RWPE2 (cell line): Measurements from ENCODE around the gene CNTN4.

Source experiments
- ATAC-seq: fragments of 200-7000 bp; cut with Tn5 transposase; 3 replicates; pipeline ENCODE4 v1.9.1; 2021; ENCODE audit warnings: low read depth
- DNase-seq: peaks from one replicate; pipeline ENCODE4 v3.0.0-alpha.2; 2020; ENCODE audit warnings: low spot score
- H3K27ac ChIP-seq: fragments of 450-650 bp; 2 replicates; pipeline ENCODE4 v1.5.1; 2017; ENCODE audit warnings: mild to moderate bottlenecking; ENCODE audit not compliant: poor library complexity, severe bottlenecking
- H3K27me3 ChIP-seq: fragments of 250-450 bp; sonication (Bioruptor Pico); 2 replicates; pipeline ENCODE4 v1.5.1; 2021; ENCODE audit warnings: mild to moderate bottlenecking, moderate library complexity; ENCODE audit not compliant: insufficient read depth, poor library complexity, severe bottlenecking
- H3K36me3 ChIP-seq: fragments of 250-450 bp; sonication (Bioruptor Pico); 2 replicates; pipeline ENCODE4 v1.5.1; 2020; ENCODE audit warnings: low read depth, mild to moderate bottlenecking, moderate library complexity
- H3K4me1 ChIP-seq: fragments of 250-450 bp; sonication (Bioruptor Pico); 2 replicates; pipeline ENCODE4 v1.5.1; 2021; ENCODE audit warnings: mild to moderate bottlenecking, moderate library complexity; ENCODE audit not compliant: insufficient read depth, poor library complexity, severe bottlenecking
- H3K4me3 ChIP-seq: fragments of 250-450 bp; sonication (Bioruptor Pico); 2 replicates; pipeline ENCODE4 v1.5.1; 2021; ENCODE audit warnings: mild to moderate bottlenecking, moderate library complexity; ENCODE audit not compliant: severe bottlenecking
- H3K9me3 ChIP-seq: fragments of 250-450 bp; sonication (Bioruptor Pico); 2 replicates; pipeline ENCODE4 v1.5.1; 2021; ENCODE audit warnings: mild to moderate bottlenecking, moderate library complexity; ENCODE audit not compliant: severe bottlenecking
- TF ChIP-seq, protein P1 (sequence below): fragments of 450-650 bp; IDR thresholded peaks from one replicate; pipeline ENCODE4 v1.5.1; 2017; ENCODE audit warnings: mild to moderate bottlenecking, moderate library complexity; ENCODE audit not compliant: poor library complexity, severe bottlenecking

CNTN4 gene

DNA sequence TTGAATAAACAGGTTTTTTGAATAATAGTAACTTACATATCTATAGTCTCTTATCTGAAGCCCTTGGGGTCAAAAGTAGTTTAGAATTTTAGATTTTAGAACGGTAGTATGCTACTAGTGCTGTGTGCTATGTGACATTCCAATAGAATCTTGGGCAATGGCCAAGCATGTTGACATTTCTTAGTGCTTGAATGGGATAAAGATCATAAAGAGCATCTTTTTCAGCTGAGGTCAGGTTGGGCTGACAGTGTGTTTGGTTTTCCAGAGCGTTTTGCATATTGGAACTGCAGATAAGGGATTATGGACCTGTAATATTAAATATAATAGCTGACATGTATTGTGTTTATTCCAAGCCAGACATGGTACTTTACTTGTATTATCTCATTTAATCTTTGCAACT is 32.1 kb downstream of the CNTN4 start:
- Histone ChIP-seq H3K27me3 (no peaks in the 10 kb centered on the region), H3K36me3 (no peaks in the 10 kb centered on the region), H3K4me1 (no peaks in the 10 kb centered on the region), H3K4me3 (no peak overlapping the region), H3K27ac (no peak overlapping the region), H3K9me3 (no peaks in the 10 kb centered on the region)
- ATAC-seq (no peak), DNase-seq (no peak)
- TF ChIP-seq, protein P1, sequence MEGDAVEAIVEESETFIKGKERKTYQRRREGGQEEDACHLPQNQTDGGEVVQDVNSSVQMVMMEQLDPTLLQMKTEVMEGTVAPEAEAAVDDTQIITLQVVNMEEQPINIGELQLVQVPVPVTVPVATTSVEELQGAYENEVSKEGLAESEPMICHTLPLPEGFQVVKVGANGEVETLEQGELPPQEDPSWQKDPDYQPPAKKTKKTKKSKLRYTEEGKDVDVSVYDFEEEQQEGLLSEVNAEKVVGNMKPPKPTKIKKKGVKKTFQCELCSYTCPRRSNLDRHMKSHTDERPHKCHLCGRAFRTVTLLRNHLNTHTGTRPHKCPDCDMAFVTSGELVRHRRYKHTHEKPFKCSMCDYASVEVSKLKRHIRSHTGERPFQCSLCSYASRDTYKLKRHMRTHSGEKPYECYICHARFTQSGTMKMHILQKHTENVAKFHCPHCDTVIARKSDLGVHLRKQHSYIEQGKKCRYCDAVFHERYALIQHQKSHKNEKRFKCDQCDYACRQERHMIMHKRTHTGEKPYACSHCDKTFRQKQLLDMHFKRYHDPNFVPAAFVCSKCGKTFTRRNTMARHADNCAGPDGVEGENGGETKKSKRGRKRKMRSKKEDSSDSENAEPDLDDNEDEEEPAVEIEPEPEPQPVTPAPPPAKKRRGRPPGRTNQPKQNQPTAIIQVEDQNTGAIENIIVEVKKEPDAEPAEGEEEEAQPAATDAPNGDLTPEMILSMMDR: no peak

DNA sequence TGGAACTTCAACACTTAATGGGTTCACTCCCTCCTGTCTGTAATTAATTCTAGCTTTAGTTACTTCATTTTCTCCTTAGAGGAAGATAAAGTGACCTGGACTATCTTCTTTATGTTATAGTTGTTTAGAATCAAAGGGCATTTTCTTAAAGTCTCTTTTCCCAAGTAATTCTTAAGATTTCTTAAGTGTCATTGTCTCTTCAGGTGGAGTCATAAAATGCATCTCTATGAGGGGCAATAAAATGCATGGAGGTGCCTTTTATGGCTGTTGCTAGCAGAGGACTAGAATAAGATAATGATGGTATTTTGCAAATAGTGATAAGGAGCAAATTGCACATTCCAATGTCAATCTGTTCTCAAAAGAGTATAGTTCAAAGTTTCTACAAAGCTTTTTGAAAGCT is 34.5 kb downstream of the CNTN4 start:
- Histone ChIP-seq H3K4me1 (no peaks in the 10 kb centered on the region), H3K9me3 (no peaks in the 10 kb centered on the region), H3K27me3 (no peaks in the 10 kb centered on the region), H3K36me3 (no peaks in the 10 kb centered on the region), H3K27ac (no peak overlapping the region), H3K4me3 (no peak overlapping the region)
- TF ChIP-seq, protein P1: no peak
- DNase-seq (no peak), ATAC-seq (no peak)

DNA sequence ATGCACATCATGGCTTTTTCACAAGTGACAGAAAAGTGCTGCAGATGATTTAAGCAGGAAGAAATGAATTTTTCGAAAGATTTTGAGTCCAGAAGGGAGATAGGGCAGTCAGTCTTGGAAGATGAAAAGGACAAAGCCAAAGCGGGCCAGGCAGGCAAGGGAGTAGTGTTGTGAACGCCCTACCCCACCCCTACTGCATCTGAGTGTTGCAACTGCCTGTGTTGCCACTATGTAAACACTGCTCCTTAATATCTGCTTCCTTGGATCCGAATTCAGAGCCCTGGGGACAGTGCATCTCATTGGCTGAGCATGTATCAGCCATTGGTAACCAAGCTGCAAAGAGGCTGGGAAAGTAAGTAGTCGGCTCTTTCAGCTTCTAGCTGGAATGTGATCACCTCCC is 39.0 kb downstream of the CNTN4 start:
- no peak for ATAC-seq
- TF ChIP-seq, protein P1: no peak
- H3K36me3 ChIP-seq: no peaks in the 10 kb centered on the region
- H3K9me3 ChIP-seq: no peaks in the 10 kb centered on the region
- H3K4me1 ChIP-seq: no peaks in the 10 kb centered on the region
- no peaks in the 10 kb centered on the region for H3K27me3 ChIP-seq
- no peak for DNase-seq
- H3K4me3 ChIP-seq: no peak overlapping the region
- no peak overlapping the region for H3K27ac ChIP-seq

DNA sequence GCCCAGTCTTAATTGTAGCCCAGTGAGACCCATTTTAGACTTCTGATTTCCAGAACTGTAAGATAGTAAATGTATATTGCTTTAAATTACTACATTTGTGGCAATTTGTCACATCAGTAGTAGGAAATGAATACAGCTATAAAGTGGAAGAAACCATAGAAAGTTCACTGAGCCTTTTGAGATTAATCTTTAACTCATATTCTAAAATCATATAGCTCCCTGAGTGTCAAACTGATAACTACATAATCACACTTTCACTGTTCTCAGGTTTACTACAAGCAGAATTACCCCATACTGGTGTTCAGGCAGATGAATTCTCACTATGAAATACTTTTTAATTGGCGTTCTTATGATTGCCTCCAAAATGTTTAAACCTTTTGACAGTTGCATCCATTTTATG is 42.8 kb downstream of the CNTN4 start:
- ATAC-seq: no peak
- Histone ChIP-seq H3K9me3 (no peaks in the 10 kb centered on the region), H3K36me3 (no peaks in the 10 kb centered on the region), H3K4me3 (no peak overlapping the region), H3K27ac (no peak overlapping the region), H3K4me1 (no peaks in the 10 kb centered on the region), H3K27me3 (no peaks in the 10 kb centered on the region)
- TF ChIP-seq, protein P1: no peak
- no peak for DNase-seq

DNA sequence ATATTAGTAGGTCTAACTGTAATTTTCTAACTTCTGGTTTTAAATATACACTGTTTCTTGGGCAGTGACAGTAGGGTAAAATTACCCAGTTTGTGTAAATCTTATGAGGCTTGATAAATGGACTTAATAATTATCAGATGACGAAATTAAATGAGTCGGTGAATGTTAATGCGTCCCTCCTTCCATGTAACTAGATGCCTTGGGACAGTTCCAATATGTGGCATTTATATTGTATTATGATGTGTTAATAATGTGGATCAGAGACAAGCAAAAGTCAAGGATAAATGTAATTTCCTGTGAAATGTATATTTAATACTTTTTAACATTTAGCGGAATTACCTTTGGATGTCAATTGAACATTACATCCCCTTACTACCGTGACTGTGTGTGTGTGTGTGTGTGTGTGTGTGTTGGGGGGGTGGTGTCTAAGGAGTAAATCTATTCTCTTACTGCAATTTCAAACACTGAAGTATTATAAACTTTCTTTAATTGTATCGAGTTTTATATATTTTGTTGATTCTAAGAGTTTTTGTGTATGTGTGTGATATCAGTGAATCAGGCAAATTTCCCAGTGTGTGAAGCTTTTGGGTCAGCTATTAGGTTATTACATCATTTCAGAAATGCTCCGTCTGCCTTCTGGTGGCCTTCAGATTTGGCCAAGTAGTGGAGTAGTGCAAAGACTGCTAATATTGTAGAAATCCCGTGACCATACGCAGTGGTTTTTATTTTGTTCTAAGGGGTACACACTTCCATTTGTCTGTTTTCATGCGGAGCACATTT is 50.1 kb downstream of the CNTN4 start:
- H3K27me3 ChIP-seq: no peaks in the 10 kb centered on the region
- no peaks in the 10 kb centered on the region for H3K4me1 ChIP-seq
- no peak overlapping the region for H3K4me3 ChIP-seq
- TF ChIP-seq, protein P1: no peak
- DNase-seq (no peak), ATAC-seq (no peak)
- H3K27ac ChIP-seq: no peak overlapping the region
- H3K9me3 ChIP-seq: no peaks in the 10 kb centered on the region
- H3K36me3 ChIP-seq: no peaks in the 10 kb centered on the region
